ENCODE data around the gene PTBP1. TPM values are rescaled to one million over a fixed set of nuclear protein-coding genes. Genes with fewer than 3 reads are reported as not detected.

PTBP1 gene
- total and polyA plus RNA-seq, 2 donors (not counting 3 experiments of a cell fraction or from before 2014, with no cell fraction given): 382 to 623 TPM

GRCh38 chr19:757811-758668 lies 39.2 kb upstream of the PTBP1 start:
- POLR2A ChIA-PET: no interaction called here

More at GRCh38 chr19:757811-758668, 39.2 kb upstream of the PTBP1 start:
- H3K4me3 ChIP-seq (replicated peaks in 1 of 3; ENCODE audit: insufficient read depth in 1 of 3, low read depth in 1 of 3, low read length in 3 of 3): no peak overlapping the region
- dilution Hi-C loops (cut with MboI; ENCODE audit: extremely low pct_ligation_motif_present, low sequenced_read_pairs) (no loop called here), intact Hi-C loops (cut with micrococcal nuclease) (no loop called here)
- no peaks in the 10 kb centered on the region for H3K36me3 ChIP-seq (ENCODE audit: control insufficient read depth in 2 of 2, extremely low read depth in 1 of 2, insufficient read depth in 2 of 2, low read length in 2 of 2)
- H3K4me2 ChIP-seq (ENCODE audit: insufficient read depth, low read length): no peak overlapping the region
- DNase-seq (ENCODE audit: low read depth, low spot score) (no peak), FAIRE-seq (no peak)
- no peaks in the 10 kb centered on the region for H4K20me1 ChIP-seq (replicated peaks; ENCODE audit: control insufficient read depth, extremely low read depth, insufficient read depth, low read length)
- H3K27ac ChIP-seq (ENCODE audit: insufficient read depth, low read depth, low read length): no peak overlapping the region
- H3K9me3 ChIP-seq (replicated peaks; ENCODE audit: control insufficient read depth, insufficient read depth, low read length): no peaks in the 10 kb centered on the region
- H3K4me1 ChIP-seq (ENCODE audit: control insufficient read depth, extremely low read depth, insufficient read depth, low read length): no peaks in the 10 kb centered on the region
- TF ChIP-seq GATA2 (IDR thresholded peaks at IDR 0.05; ENCODE audit: insufficient read depth, insufficient read length, low read depth, low read length) (no peak), CTCF (IDR thresholded peaks at IDR 0.05; ENCODE audit: extremely low read depth in 1 of 2, insufficient read depth in 1 of 2, low read depth in 1 of 2, low read length in 2 of 2) (no peak), POLR2AphosphoS5 (IDR thresholded peaks at IDR 0.05; ENCODE audit: insufficient read depth, low read depth, low read length) (no peak)
- no peak overlapping the region for H3K9ac ChIP-seq (replicated peaks; ENCODE audit: extremely low read depth, insufficient read depth, low read length)
- no peak overlapping the region for H2AFZ ChIP-seq (ENCODE audit: low read depth, low read length)
- no peaks in the 10 kb centered on the region for H3K79me2 ChIP-seq (ENCODE audit: control insufficient read depth, insufficient read depth, low read length)
- no TSS peak for BruUV-seq (replicated peaks)
- H3K27me3 ChIP-seq (ENCODE audit: control insufficient read depth in 2 of 2, insufficient read depth in 2 of 2, low read length in 2 of 2): no peaks in the 10 kb centered on the region
- CTCF ChIA-PET: no interaction called here
- no peaks in the 10 kb centered on the region for H3K9me1 ChIP-seq (replicated peaks; ENCODE audit: control insufficient read depth, extremely low read depth, insufficient read depth, low read length)

Data from endothelial cell of umbilical vein (primary cell).